KMS-11 (cell line): Measurements from ENCODE around the gene MIF.

Experiments
- H2AFZ ChIP-seq: fragments of 200-600 bp; sonication (generic); 2 replicates; pipeline ENCODE4 v1.6.1; 2016; ENCODE audit warnings: antibody characterized with exemption, mixed run types, low read depth
- H3K27ac ChIP-seq: fragments of 200-600 bp; sonication (generic); 2 replicates; pipeline ENCODE4 v1.6.1; 2016; ENCODE audit warnings: mild to moderate bottlenecking, mixed run types
- H3K27me3 ChIP-seq: fragments of 200-600 bp; sonication (generic); 2 replicates; pipeline ENCODE4 v1.6.1; 2017; ENCODE audit warnings: mild to moderate bottlenecking, low read depth, mixed run types, moderate library complexity; ENCODE audit not compliant: insufficient read depth
- H3K36me3 ChIP-seq: fragments of 200-600 bp; sonication (generic); 2 replicates; pipeline ENCODE4 v1.6.1; 2017; ENCODE audit warnings: mild to moderate bottlenecking, mixed run types; ENCODE audit not compliant: insufficient read depth
- H3K4me1 ChIP-seq: fragments of 200-600 bp; sonication (generic); 2 replicates; pipeline ENCODE4 v1.6.1; 2016; ENCODE audit warnings: mild to moderate bottlenecking, low read depth, mixed run types; ENCODE audit not compliant: poor library complexity, severe bottlenecking
- H3K4me2 ChIP-seq: fragments of 200-600 bp; sonication (generic); 2 replicates; pipeline ENCODE4 v1.7.0; 2016; ENCODE audit warnings: mild to moderate bottlenecking, mixed run types
- H3K4me3 ChIP-seq: fragments of 200-600 bp; sonication (generic); IDR thresholded peaks from 2 replicates; pipeline ENCODE4 v1.6.1; 2017; ENCODE audit warnings: low read depth, low read length, mixed read lengths; ENCODE audit not compliant: insufficient read depth
- H3K79me2 ChIP-seq: fragments of 200-600 bp; sonication (generic); 2 replicates; pipeline ENCODE4 v1.6.1; 2016; ENCODE audit warnings: low read depth, mixed run types; ENCODE audit not compliant: insufficient read depth
- H3K9ac ChIP-seq: fragments of 200-600 bp; sonication (generic); 2 replicates; pipeline ENCODE4 v1.6.1; 2016; ENCODE audit warnings: mild to moderate bottlenecking, mixed run types
- H4K20me1 ChIP-seq: fragments of 200-600 bp; sonication (generic); 2 replicates; pipeline ENCODE4 v1.6.1; 2016; ENCODE audit warnings: mild to moderate bottlenecking, mixed run types; ENCODE audit not compliant: insufficient read depth
- TF ChIP-seq, protein P1 (sequence below): fragments of 200-600 bp; sonication (generic); conservative IDR thresholded peaks from 2 replicates; pipeline ENCODE4 v1.6.1; 2017; ENCODE audit warnings: low read depth, mild to moderate bottlenecking, antibody characterized with exemption, low read length, moderate library complexity, mixed read lengths

MIF gene

DNA sequence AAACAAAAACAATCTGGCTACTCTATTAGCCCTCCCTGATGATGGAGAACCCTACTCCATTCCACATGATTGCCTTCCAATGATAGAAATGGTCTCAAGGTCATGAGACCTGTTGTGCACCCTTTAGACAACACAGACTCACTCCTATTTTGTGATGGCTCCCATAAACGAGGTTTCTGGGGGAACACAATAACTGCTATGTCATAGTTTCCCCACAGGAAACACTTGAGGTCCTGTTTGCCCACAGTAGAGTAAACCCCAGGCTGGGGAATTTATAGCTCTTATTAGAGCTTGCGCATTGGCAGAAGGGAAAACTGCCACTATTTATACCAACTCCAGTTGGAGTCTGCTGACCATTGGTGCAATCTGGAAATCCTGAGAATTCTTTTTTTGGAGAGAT lies 28.7 kb downstream of the MIF start:
- no peak overlapping the region for H3K4me3 ChIP-seq
- no peaks in the 10 kb centered on the region for H3K4me1 ChIP-seq
- H2AFZ ChIP-seq, result no peak overlapping the region
- no peaks in the 10 kb centered on the region for H3K27me3 ChIP-seq
- TF ChIP-seq, protein P1, sequence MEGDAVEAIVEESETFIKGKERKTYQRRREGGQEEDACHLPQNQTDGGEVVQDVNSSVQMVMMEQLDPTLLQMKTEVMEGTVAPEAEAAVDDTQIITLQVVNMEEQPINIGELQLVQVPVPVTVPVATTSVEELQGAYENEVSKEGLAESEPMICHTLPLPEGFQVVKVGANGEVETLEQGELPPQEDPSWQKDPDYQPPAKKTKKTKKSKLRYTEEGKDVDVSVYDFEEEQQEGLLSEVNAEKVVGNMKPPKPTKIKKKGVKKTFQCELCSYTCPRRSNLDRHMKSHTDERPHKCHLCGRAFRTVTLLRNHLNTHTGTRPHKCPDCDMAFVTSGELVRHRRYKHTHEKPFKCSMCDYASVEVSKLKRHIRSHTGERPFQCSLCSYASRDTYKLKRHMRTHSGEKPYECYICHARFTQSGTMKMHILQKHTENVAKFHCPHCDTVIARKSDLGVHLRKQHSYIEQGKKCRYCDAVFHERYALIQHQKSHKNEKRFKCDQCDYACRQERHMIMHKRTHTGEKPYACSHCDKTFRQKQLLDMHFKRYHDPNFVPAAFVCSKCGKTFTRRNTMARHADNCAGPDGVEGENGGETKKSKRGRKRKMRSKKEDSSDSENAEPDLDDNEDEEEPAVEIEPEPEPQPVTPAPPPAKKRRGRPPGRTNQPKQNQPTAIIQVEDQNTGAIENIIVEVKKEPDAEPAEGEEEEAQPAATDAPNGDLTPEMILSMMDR, result no peak
- H4K20me1 ChIP-seq, result no peaks in the 10 kb centered on the region
- H3K27ac ChIP-seq, result no peak overlapping the region
- no peaks in the 10 kb centered on the region for H3K79me2 ChIP-seq
- no peaks in the 10 kb centered on the region for H3K36me3 ChIP-seq
- no peak overlapping the region for H3K9ac ChIP-seq
- H3K4me2 ChIP-seq, result no peak overlapping the region

DNA sequence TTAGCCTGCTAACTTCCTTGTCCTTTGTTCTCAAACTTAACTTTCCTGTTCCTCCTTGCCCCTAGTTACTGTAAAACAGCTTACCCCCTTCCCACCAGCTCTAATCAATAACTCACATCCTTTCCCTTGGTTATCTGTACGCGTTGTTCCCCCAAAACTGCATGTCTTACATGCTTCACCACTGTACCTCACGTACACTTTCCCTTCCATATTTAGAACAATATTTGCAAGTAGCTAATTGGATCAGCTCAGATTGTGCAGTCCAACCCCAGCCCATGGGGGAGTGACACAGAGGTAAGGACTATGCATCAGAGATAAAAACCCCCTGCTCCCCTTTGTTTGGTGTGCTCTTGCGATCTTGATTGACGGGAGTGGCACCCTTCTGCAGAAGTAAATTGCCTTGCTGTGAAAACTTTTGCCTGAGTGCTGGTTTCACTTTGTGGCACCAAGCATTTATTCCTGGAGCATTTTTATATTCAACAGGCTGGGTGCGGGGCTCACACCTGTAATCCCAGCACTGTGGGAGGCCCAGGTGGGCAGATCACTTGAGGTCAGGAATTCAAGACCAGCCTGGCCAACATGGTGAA lies 30.9 kb downstream of the MIF start:
- Histone ChIP-seq H2AFZ (no peak overlapping the region), H3K9ac (no peak overlapping the region), H3K27ac (no peak overlapping the region), H4K20me1 (no peaks in the 10 kb centered on the region), H3K4me3 (no peak overlapping the region), H3K27me3 (no peaks in the 10 kb centered on the region), H3K79me2 (no peaks in the 10 kb centered on the region), H3K36me3 (no peaks in the 10 kb centered on the region), H3K4me1 (no peaks in the 10 kb centered on the region), H3K4me2 (no peak overlapping the region)
- TF ChIP-seq, protein P1, result no peak

DNA sequence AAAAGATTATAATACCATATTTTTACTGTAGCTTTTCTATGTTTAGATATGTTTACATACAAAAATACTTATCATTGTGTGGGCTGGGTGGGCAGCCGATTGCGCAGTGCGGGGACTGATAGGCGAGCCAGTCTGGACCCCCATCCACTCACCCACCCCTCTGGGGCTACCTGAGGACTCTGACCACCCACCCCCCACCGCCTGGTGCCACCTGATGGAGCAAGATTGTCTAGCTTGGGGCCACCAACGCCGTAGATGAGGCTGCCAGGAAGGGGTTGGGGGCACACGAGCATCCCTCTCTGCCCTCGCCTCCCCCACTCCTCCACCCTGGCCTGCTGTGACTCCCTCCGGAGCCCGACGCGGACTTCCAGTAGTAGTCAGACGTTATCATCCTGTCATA lies 32.4 kb downstream of the MIF start:
- Histone ChIP-seq H3K36me3 (no peaks in the 10 kb centered on the region), H3K27me3 (no peaks in the 10 kb centered on the region), H3K4me2 (no peak overlapping the region)

DNA sequence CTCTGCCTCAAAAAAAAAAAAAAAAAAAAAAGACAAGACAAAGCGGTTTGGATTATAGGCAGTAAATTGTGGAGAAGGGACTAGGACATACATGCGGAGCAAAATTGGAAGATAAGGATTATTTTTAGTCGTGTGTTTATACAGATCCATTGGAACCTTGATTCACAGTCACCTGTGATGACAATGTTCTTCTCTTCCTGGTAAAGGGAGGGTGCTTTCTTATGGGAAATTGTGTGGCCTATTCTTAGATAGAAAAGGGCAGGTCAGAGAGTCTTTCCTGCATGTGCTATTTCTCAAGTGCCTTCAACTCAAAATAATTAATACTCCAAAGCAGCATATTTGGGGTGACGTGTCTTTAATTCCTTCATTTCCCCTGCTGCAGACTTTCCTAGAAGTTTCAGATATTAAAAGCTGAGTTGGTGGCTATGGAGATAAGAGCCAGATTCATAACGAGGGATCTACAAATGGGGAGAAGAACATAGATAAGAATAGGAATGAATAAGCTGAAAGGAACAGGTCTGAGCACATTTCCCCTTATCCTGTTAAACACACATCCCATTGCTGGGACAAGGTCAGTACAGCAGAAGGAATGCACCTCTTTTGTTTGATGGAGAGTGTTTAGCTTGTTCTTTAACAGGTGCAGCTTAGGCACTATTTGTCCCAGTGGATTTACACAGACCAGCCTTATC lies 44.3 kb downstream of the MIF start:
- no peaks in the 10 kb centered on the region for H3K36me3 ChIP-seq
- H3K9ac ChIP-seq, result no peak overlapping the region
- no peak overlapping the region for H3K4me3 ChIP-seq
- no peaks in the 10 kb centered on the region for H3K79me2 ChIP-seq
- H4K20me1 ChIP-seq, result no peaks in the 10 kb centered on the region
- no peak overlapping the region for H2AFZ ChIP-seq
- no peak overlapping the region for H3K27ac ChIP-seq
- H3K27me3 ChIP-seq, result no peaks in the 10 kb centered on the region
- TF ChIP-seq, protein P1, result no peak
- no peak overlapping the region for H3K4me2 ChIP-seq
- H3K4me1 ChIP-seq, result no peaks in the 10 kb centered on the region

More for the DNA sequence above, 32.4 kb downstream of the MIF start:
- H3K4me3 ChIP-seq, result no peak overlapping the region
- no peaks in the 10 kb centered on the region for H3K79me2 ChIP-seq
- no peak overlapping the region for H2AFZ ChIP-seq
- H3K4me1 ChIP-seq, result no peaks in the 10 kb centered on the region
- no peaks in the 10 kb centered on the region for H4K20me1 ChIP-seq
- H3K9ac ChIP-seq, result no peak overlapping the region
- no peak overlapping the region for H3K27ac ChIP-seq
- TF ChIP-seq, protein P1, result no peak
